ENCODE measurements around the gene EEA1.

Gene EEA1

GRCh38 chr12:92886131-92886530 is 43.0 kb downstream of the EEA1 start:
- in situ Hi-C loops (cut with MboI; ENCODE audit: low pct_unique_long_range_greater_than_20kb, low sequenced_read_pairs, unreplicated experiment) = no loop called here
- DNase-seq (ENCODE audit: low spot score) = no peak
- no peak for TF ChIP-seq CTCF (IDR thresholded peaks at IDR 0.05; ENCODE audit: extremely low read depth, insufficient read depth, missing control alignments)

- no peak for DNase-seq (ENCODE audit: low spot score)
- in situ Hi-C loops (cut with MboI; ENCODE audit: low pct_unique_long_range_greater_than_20kb, low sequenced_read_pairs, unreplicated experiment) = no loop called here
- TF ChIP-seq CTCF (IDR thresholded peaks at IDR 0.05; ENCODE audit: extremely low read depth, insufficient read depth, missing control alignments) = no peak
These were observed 49.3 kb downstream of the EEA1 start for GRCh38 chr12:92879698-92880322.

GRCh38 chr12:92877904-92878303 is 51.2 kb downstream of the EEA1 start:
- TF ChIP-seq CTCF (IDR thresholded peaks at IDR 0.05; ENCODE audit: extremely low read depth, insufficient read depth, missing control alignments) = no peak
- in situ Hi-C loops (cut with MboI; ENCODE audit: low pct_unique_long_range_greater_than_20kb, low sequenced_read_pairs, unreplicated experiment) = no loop called here
- DNase-seq (ENCODE audit: low spot score) = no peak

DNA sequence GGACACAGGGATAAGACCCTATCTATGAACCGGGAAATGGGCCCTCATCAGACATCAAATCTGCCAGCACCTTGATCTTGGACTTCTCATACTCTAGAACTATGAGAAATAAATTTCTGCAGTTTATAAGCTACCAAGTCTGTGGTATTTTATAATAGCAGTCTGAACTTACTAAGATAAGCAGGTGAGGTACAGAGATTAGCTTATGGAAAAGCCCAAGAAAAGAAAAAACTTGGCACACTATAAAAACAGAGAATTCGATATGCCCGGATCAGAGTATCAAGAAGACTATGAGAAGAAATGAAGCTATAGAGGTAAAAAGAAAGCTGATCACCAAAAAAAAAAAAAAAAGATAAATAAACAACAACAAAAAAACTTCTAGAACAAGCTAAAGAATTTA is 52.6 kb downstream of the EEA1 start:
- no peak for TF ChIP-seq CTCF (IDR thresholded peaks at IDR 0.05; ENCODE audit: extremely low read depth, insufficient read depth, missing control alignments)
- in situ Hi-C loops (cut with MboI; ENCODE audit: low pct_unique_long_range_greater_than_20kb, low sequenced_read_pairs, unreplicated experiment) = no loop called here
- DNase-seq (ENCODE audit: low spot score) = no peak

DNA sequence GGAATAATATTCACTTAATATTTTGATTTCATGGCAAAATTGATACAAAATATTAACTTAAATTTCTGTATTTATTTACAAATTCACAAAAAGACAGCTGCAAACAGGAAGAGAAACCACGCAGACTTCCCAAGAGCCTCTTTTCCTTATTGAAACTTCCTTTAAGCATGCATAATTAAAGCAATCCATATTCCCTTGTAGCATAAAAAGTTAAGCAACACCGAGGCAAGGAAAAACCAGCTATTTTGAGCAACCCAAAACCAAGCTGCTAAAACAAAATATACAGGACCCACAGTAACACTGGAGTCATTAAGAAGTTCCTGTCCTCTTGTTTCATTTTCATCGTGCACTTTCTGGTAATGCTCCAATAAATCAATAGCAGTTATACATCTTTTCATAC is 58.0 kb downstream of the EEA1 start:
- no peak for TF ChIP-seq CTCF (IDR thresholded peaks at IDR 0.05; ENCODE audit: extremely low read depth, insufficient read depth, missing control alignments)
- DNase-seq (ENCODE audit: low spot score) = no peak
- in situ Hi-C loops (cut with MboI; ENCODE audit: low pct_unique_long_range_greater_than_20kb, low sequenced_read_pairs, unreplicated experiment) = no loop called here

- TF ChIP-seq CTCF (IDR thresholded peaks at IDR 0.05; ENCODE audit: extremely low read depth, insufficient read depth, missing control alignments) = no peak
- DNase-seq (ENCODE audit: low spot score) = no peak
- in situ Hi-C loops (cut with MboI; ENCODE audit: low pct_unique_long_range_greater_than_20kb, low sequenced_read_pairs, unreplicated experiment) = no loop called here
These were observed 62.7 kb downstream of the EEA1 start for GRCh38 chr12:92866418-92866817.

GRCh38 chr12:92863251-92863650 is 65.8 kb downstream of the EEA1 start:
- in situ Hi-C loops (cut with MboI; ENCODE audit: low pct_unique_long_range_greater_than_20kb, low sequenced_read_pairs, unreplicated experiment) = no loop called here
- TF ChIP-seq CTCF (IDR thresholded peaks at IDR 0.05; ENCODE audit: extremely low read depth, insufficient read depth, missing control alignments) = no peak

More at GRCh38 chr12:92863251-92863650, 65.8 kb downstream of the EEA1 start:
- no peak for DNase-seq (ENCODE audit: low spot score)
